Measurements from ENCODE around the gene FHL3. TPM values are rescaled to one million over a fixed set of nuclear protein-coding genes. Genes with fewer than 3 reads are reported as not detected.

The FHL3 gene, protein sequence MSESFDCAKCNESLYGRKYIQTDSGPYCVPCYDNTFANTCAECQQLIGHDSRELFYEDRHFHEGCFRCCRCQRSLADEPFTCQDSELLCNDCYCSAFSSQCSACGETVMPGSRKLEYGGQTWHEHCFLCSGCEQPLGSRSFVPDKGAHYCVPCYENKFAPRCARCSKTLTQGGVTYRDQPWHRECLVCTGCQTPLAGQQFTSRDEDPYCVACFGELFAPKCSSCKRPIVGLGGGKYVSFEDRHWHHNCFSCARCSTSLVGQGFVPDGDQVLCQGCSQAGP
- 10 to 100 TPM in 1 of 2 donors, 1 to 10 TPM in 1; 8.0 to 23.3 TPM for total RNA-seq
- 10 to 100 TPM; 16.1 to 17.6 TPM for polyA plus RNA-seq (ENCODE audit: insufficient read length in 2 of 2)
- long read RNA-seq, donor 1, partial matches to known transcripts, result 0 of 3 reads
- long read RNA-seq, donor 1, other reads (novel, unspliced or antisense), result 0 of 3 reads
- long read RNA-seq, donor 2, partial matches to known transcripts, result 0 of 1 reads
- long read RNA-seq, donor 2, other reads (novel, unspliced or antisense), result 0 of 1 reads
- long read RNA-seq, donor 3, partial matches to known transcripts, result 0 of 2 reads
- long read RNA-seq, donor 3, other reads (novel, unspliced or antisense), result 0 of 2 reads
- long read RNA-seq, donor 4, partial matches to known transcripts, result 0 of 1 reads
- long read RNA-seq, donor 4, other reads (novel, unspliced or antisense), result 0 of 1 reads

DNA sequence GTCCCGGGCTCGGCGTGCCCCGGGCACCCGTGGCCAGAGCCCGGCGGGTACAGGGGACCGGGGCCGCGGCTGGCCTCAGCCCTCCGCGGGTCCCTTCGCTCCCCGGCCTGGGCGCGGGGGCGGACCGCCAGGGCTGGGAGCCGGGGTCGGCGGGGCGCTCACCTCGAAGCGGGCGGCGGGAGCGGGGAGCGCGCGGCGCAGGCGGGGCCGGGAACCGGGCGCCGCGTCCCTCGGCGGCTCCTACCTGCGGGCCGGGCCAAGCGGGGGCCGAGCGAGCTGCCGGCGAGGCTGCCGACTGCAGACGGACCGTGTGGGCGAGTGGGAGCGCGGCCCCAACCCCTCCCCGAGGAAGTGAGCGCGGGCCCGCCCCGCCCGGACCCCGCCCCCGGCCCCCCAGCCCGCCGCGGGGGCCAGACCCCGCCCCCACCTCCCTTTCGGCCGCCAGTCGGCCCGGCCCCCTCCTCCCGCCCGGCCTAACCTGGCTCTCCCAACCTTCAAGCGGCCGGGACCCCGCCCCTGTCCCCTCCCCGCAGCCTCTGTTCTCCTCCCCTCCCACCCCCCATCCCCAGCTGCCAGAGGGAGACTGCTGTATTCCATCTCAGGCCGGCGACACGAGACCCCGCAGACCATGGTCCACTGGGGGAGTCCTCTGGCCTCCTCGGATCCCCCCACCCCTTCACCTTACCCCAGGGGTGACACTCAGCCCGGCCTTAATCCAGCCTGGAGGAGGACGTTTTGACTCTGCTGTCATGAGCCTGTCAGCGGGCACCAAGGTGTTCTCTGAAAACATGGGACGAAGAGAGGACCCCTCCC, at the start of gene FHL3:
Gene FHL3 (minus strand): TSS at position 320 of the 813 bp plus-strand sequence. CDS start 6,102 bp downstream, outside the sequence.
- Histone ChIP-seq H3K9me3 (ENCODE audit: control insufficient read depth, insufficient read depth, low read length) (no peaks in the 10 kb centered on the region), H3K27me3 (ENCODE audit: control insufficient read depth, insufficient read depth, low read length) (peaks cover 5% of the 10 kb centered on the region), H3K36me3 (ENCODE audit: control insufficient read depth, insufficient read depth, low read length) (no peaks in the 10 kb centered on the region), H3K27ac (ENCODE audit: low read depth, low read length) (peak within 1 kb of the TSS; percentile 54), H3K4me3 (ENCODE audit: low read depth, low read length) (peak within 1 kb of the TSS; percentile 62), H3K4me1 (ENCODE audit: control insufficient read depth, insufficient read depth, low read length) (peaks cover 41% of the 10 kb centered on the region)
- 2% methylated on average over 60 of the region's 83 CpGs for WGBS (ENCODE audit: insufficient coverage)
- DNase-seq (ENCODE audit: low read depth in 4 of 6, low spot score in 6 of 6), result peak in 2 of 6 donors; percentile 60 to 61

DNA sequence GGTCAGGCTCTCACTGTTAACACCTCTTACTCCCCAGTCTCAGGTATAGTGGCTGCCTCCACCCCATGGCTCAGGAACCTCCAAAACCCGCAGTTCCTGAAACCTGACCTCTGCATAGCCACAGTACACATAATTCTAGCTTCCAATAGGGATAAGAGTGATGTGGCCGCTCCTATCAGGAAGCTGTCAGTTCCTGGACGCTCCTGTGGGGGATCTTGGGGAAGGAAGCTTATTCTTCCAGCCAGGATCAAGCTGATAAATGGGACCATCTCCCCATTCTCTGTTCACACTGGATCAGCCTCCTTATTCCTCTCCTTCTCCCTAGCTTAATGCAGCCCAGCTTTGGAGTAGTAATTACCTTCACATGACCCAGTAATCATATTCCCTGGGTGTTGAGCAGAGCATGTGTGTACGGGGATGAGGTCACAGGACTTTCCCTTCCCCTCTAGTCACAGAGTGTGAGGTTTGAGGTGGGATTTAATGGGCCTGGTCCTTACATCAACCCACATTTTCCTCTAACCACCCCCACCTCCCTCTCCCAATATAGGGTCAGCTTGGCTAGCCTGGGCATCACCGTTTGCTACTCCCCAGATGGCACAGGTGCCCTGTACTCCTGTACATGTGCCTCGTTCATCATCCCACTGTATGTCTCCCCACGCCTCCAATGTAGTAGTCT, 48.2 kb upstream of the FHL3 start:
- no peak for DNase-seq (ENCODE audit: low read depth in 4 of 6, low spot score in 6 of 6)
- Histone ChIP-seq H3K27ac (ENCODE audit: low read depth, low read length) (no peak overlapping the region), H3K36me3 (ENCODE audit: control insufficient read depth, insufficient read depth, low read length) (no peaks in the 10 kb centered on the region), H3K27me3 (ENCODE audit: control insufficient read depth, insufficient read depth, low read length) (peaks cover 7% of the 10 kb centered on the region), H3K4me3 (ENCODE audit: low read depth, low read length) (no peak overlapping the region), H3K4me1 (ENCODE audit: control insufficient read depth, insufficient read depth, low read length) (peaks cover 20% of the 10 kb centered on the region), H3K9me3 (ENCODE audit: control insufficient read depth, insufficient read depth, low read length) (no peaks in the 10 kb centered on the region)
- WGBS (ENCODE audit: insufficient coverage), result no CpG with 5 or more reads among the region's 7 CpGs

DNA sequence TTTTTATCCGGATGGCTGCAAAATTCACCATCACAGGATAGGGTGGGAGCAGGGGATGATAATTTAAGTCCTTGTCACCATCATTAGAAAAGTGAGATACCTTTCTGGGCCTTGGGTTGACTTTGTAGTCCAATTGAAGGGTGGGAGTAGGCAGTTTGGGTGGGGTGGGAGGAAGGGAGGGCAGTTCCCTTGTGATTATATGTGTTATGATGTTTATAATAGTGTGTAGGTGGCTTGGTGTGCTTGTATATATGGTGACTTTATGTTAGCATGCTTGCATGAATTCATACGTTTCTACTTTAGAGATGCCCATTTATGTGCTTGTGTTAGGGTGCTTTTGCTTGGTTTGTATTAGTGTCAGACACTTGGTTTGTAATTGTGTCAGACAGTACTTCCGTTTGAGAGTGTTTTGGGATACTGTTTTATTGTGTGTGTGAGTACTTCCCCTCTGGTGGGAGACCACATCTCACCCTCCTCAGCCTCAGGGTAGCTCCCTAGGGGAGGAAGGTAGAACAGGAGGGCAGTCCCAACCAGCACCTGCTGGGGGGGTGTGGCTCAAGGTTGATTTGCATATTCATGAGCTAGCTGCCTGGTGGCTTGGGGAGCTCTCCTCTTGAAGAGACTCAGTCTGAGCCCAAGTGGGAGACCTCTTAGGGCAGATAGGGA, 47.6 kb upstream of the FHL3 start:
- H3K4me1 ChIP-seq (ENCODE audit: control insufficient read depth, insufficient read depth, low read length), result peaks cover 26% of the 10 kb centered on the region
- no peaks in the 10 kb centered on the region for H3K9me3 ChIP-seq (ENCODE audit: control insufficient read depth, insufficient read depth, low read length)
- H3K4me3 ChIP-seq (ENCODE audit: low read depth, low read length), result no peak overlapping the region
- no peaks in the 10 kb centered on the region for H3K36me3 ChIP-seq (ENCODE audit: control insufficient read depth, insufficient read depth, low read length)
- WGBS (ENCODE audit: insufficient coverage), result 83% methylated on average over 1 of the region's 3 CpGs
- no peak for DNase-seq (ENCODE audit: low read depth in 4 of 6, low spot score in 6 of 6)
- H3K27me3 ChIP-seq (ENCODE audit: control insufficient read depth, insufficient read depth, low read length), result peaks cover 11% of the 10 kb centered on the region
- no peak overlapping the region for H3K27ac ChIP-seq (ENCODE audit: low read depth, low read length)

DNA sequence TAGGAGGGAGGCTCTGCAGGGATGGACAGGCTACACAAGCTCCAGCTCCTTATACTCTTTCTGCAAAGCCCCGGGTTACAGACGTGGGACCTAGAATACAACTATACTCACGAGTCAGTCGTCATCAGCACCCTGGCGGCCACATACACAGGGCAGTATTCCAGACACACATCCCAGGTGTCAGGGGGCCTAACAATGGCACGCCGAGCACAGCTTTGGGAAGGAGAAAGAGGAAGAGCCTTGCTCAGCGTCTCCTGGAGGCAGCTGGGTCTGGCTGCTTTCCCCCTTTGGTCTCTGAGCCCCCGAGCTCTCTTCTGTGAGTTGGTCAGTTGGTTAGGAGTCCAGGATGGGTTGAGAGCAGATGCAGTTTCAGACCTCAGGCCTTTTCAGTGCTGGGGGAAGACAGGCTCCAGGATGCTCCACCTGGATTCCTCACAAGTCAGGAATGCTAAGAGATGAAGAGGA, 45.8 kb upstream of the FHL3 start:
- Histone ChIP-seq H3K36me3 (ENCODE audit: control insufficient read depth, insufficient read depth, low read length) (no peaks in the 10 kb centered on the region), H3K4me3 (ENCODE audit: low read depth, low read length) (no peak overlapping the region), H3K4me1 (ENCODE audit: control insufficient read depth, insufficient read depth, low read length) (peaks cover 33% of the 10 kb centered on the region), H3K27ac (ENCODE audit: low read depth, low read length) (no peak overlapping the region), H3K9me3 (ENCODE audit: control insufficient read depth, insufficient read depth, low read length) (no peaks in the 10 kb centered on the region), H3K27me3 (ENCODE audit: control insufficient read depth, insufficient read depth, low read length) (peaks cover 16% of the 10 kb centered on the region)
- WGBS (ENCODE audit: insufficient coverage), result 66% methylated on average over 6 of the region's 9 CpGs
- DNase-seq (ENCODE audit: low read depth in 4 of 6, low spot score in 6 of 6), result no peak

DNA sequence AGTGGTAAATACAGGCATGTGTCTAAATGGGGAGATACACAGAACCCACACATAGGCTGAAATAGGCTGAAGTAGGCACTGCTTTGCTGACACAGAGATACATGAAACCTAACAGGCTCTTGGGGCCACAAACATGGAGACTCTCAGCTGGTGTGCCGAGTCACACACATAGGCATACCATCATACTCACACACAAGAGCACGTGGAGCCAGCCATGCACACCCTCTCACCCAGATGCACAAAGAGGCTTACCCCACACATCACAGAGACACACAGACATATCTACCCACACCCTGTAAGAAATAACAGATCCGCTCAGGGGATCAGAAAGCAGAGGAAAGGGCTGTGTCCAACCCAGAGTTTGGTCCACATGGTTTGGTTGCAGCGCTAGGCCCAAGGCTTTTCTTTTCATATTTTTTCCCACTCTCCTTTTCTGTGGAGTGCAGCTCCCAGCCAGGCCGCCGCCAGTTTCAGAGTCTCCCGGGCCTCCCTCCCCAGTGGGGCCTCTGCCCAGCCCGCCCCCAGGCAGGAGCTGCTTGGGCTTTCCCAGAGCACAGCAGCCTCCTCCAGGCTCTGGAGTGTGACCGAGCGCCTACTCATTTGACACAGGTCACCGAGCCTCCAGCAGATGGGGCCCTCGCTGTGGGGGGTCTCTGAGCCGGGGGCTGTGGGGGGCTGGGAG, 45.2 kb upstream of the FHL3 start:
- H3K9me3 ChIP-seq (ENCODE audit: control insufficient read depth, insufficient read depth, low read length), result no peaks in the 10 kb centered on the region
- H3K27me3 ChIP-seq (ENCODE audit: control insufficient read depth, insufficient read depth, low read length), result peaks cover 19% of the 10 kb centered on the region
- DNase-seq (ENCODE audit: low read depth in 4 of 6, low spot score in 6 of 6), result no peak
- WGBS (ENCODE audit: insufficient coverage), result 46% methylated on average over 12 of the region's 13 CpGs
- H3K4me1 ChIP-seq (ENCODE audit: control insufficient read depth, insufficient read depth, low read length), result peaks cover 36% of the 10 kb centered on the region
- no peak overlapping the region for H3K27ac ChIP-seq (ENCODE audit: low read depth, low read length)
- no peaks in the 10 kb centered on the region for H3K36me3 ChIP-seq (ENCODE audit: control insufficient read depth, insufficient read depth, low read length)
- no peak overlapping the region for H3K4me3 ChIP-seq (ENCODE audit: low read depth, low read length)

DNA sequence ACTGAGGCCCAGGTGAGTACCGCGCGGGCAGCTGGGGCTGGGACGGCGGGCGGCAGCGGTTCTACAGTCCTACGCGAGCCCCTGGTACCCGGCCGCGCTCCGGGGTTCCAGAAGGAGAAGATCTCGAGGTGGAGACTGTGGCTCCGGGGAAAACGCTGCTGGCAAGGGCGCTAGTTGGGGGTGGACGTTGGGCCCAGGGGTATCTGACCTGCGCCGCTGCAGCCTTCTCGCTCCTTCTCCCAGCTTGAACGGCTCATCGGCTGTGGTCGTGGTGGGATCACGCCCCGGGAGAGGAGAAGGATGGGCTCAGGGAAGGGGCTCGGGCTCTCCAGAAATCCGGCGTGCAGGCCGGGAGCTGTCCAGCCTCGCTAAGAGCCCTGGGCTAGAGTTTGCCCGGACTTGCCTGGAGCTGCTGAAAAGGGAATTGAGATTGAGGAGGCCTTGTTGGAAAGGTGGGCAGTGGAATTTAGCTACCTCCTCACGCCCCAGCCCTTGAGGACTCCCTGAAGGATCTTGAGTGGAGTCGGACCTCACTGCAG, 42.4 kb upstream of the FHL3 start:
- Histone ChIP-seq H3K27ac (ENCODE audit: low read depth, low read length) (no peak overlapping the region), H3K9me3 (ENCODE audit: control insufficient read depth, insufficient read depth, low read length) (no peaks in the 10 kb centered on the region), H3K36me3 (ENCODE audit: control insufficient read depth, insufficient read depth, low read length) (no peaks in the 10 kb centered on the region), H3K4me3 (ENCODE audit: low read depth, low read length) (peak overlapping the region; percentile 51), H3K4me1 (ENCODE audit: control insufficient read depth, insufficient read depth, low read length) (peaks cover 54% of the 10 kb centered on the region), H3K27me3 (ENCODE audit: control insufficient read depth, insufficient read depth, low read length) (peaks cover 43% of the 10 kb centered on the region)
- no peak for DNase-seq (ENCODE audit: low read depth in 4 of 6, low spot score in 6 of 6)
- WGBS (ENCODE audit: insufficient coverage), result 12% methylated on average over 33 of the region's 34 CpGs

DNA sequence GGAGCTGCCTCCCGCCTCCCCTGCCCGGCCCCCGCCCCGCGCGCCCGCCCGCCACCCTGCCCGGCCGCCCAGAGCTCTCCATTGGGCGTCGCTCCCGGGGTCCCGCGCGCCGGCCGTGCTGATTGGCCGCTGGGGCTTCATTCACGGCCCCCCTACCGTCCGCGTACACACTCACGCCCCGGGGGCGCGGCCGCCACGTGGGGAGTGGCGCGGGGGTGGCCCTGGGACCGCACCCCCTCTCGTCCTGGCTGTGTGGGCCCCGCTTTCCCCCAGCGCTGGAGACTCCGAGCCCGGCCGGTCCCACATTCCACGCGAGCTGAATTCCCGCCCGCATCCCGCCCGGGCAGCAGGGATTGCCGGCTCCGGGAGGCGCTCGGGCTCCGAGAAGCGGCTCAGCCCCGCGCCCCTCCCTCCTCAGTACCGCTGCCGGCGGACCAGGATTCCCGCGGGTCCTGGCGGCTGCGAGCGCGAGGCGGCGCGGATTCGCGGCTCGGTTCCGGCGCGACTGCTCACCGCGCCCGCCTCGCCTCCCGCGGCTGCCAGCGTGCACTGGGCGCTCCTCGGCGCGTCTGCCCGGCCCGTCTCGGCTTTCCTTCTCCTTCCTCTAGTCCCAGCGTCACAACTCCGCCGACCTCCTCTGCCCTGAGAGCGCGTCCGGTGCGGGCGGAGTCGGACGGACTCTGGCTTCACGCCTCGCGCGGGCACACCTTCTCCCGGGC, 41.7 kb upstream of the FHL3 start:
- H3K36me3 ChIP-seq (ENCODE audit: control insufficient read depth, insufficient read depth, low read length), result peaks cover 3% of the 10 kb centered on the region
- H3K9me3 ChIP-seq (ENCODE audit: control insufficient read depth, insufficient read depth, low read length), result no peaks in the 10 kb centered on the region
- H3K4me3 ChIP-seq (ENCODE audit: low read depth, low read length), result peak overlapping the region; percentile 51
- no peak overlapping the region for H3K27ac ChIP-seq (ENCODE audit: low read depth, low read length)
- H3K27me3 ChIP-seq (ENCODE audit: control insufficient read depth, insufficient read depth, low read length), result peaks cover 50% of the 10 kb centered on the region
- under 1% methylated on average over 96 of the region's 99 CpGs for WGBS (ENCODE audit: insufficient coverage)
- peaks cover 58% of the 10 kb centered on the region for H3K4me1 ChIP-seq (ENCODE audit: control insufficient read depth, insufficient read depth, low read length)
- peak in 5 of 6 donors; percentile 63 to 97 (median 77) for DNase-seq (ENCODE audit: low read depth in 4 of 6, low spot score in 6 of 6)

Measured in spinal cord (tissue), 10 donors.